GM20000 (cell line): ENCODE data around the gene PLA2G2D.

ENCODE experiments used
- DNase-seq: peaks from one replicate; pipeline ENCODE4 v3.0.0; 2012; ENCODE audit warnings: low spot score
- CTCF ChIP-seq: IDR thresholded peaks from 2 replicates; pipeline ENCODE4 v1.5.1; 2012; ENCODE audit warnings: mild to moderate bottlenecking, control low read depth; ENCODE audit errors: extremely low read depth, missing control alignments

The PLA2G2D gene

DNA sequence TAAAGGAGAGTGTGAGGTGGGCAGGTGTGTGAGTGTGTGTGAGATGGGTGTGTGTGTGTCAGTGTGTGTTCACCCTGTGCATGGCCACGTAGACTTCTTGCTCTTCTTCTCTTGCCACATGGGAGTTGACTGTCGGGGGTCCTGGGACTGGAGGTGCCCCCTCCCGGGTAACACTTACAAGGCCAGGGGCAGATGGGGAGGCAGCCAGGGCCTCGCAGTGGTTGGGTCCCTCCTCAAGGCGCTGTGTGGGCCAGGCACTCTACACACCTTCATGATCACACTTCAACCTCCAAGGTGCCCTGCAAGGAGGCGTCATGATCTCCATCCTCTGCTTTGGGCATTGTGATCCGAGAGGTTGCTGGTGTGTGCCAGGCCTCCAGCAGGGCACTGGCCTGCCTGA is 22.1 kb upstream of the PLA2G2D start:
- no peak for TF ChIP-seq CTCF
- no peak for DNase-seq

- no peak for DNase-seq
- TF ChIP-seq CTCF: no peak
These were observed 21.7 kb upstream of the PLA2G2D start for GRCh38 chr1:20141001-20141400.

GRCh38 chr1:20139776-20140612 is 20.7 kb upstream of the PLA2G2D start:
- no peak for TF ChIP-seq CTCF
- DNase-seq: no peak

- DNase-seq: no peak
- TF ChIP-seq CTCF: no peak
These were observed 19.7 kb upstream of the PLA2G2D start, which contains the start of gene PLA2G2F for GRCh38 chr1:20138961-20139550. Gene PLA2G2F, plus strand, starts transcription at chr1:20139323. Its CDS starts 105 bp downstream, at chr1:20139428.

DNA sequence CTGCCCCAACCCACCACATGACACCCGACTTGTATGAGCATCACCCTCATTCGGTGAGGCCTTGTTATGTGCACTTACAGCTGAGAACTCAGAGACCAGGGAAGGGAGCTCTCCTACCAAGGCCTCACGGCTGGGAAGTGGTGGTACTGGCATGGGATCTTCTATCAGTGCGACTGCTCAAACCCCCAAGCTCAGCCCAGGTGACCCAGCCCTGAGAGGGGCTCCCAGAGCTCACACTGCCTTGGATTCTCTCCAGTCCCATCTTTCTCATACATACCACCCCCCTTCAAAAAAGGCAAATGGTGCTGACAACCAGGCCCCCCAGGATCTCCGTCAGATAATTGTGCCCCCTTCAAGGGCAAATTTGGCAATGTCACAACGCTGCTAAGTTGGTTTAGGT is 19.0 kb upstream of the PLA2G2D start:
- no peak for DNase-seq
- no peak for TF ChIP-seq CTCF

DNA sequence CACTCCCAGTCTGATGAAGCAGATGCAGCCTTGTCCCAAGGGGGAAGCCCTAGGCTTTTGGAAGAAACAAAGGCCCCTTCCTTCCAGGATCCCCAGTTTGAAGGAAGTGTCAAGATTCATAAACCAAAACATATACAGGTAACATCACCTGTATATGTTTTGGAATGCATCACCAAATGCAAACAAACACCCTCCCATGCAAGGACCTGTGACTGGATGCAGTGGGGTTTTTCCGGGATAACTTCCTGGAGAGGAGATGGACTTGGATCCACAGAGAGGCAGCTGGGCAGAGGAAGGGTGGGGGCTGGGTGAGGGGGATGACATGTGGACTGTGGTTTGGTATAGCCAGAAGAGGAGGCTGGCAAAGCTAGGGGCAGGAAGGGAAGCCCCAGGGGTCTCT is 18.3 kb upstream of the PLA2G2D start:
- DNase-seq: no peak
- TF ChIP-seq CTCF: no peak

DNA sequence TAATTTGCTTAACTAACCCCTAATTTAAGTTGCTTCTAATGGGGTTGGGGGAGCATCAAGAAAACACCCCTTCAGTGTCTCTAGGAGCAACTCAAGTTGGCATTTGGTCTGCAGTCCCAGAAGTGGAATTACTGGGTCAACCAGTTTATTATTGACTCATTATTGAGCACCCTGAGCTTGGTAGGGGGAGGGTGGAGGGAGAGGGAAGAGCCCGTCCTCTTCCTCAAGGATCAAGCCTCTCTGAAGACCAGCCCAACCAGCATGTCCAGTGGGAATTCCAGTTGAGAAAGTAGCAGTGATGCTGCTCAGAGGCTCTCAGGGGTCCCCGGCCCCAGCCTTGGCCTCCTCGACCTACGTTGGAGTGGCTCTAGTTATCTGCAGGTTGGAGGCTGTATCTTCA is 17.7 kb upstream of the PLA2G2D start:
- no peak for TF ChIP-seq CTCF
- DNase-seq: no peak
